Breast epithelium (tissue), 4 donors: Measurements from ENCODE around the gene CHL1. TPM values are rescaled to one million over a fixed set of nuclear protein-coding genes. Genes with fewer than 3 reads are reported as not detected.

Source experiments
- DNase-seq, 2 donors: peaks; one replicate each; pipeline ENCODE4 v3.0.0-alpha.2; 2019; ENCODE audit warnings: low spot score in 2 of 2
- H3K27ac ChIP-seq, 2 donors: fragments of 200-600 bp; sonication (generic) in 1 of 2; one replicate each; pipeline ENCODE4 v1.5.1; 2016 to 2019; ENCODE audit warnings: mild to moderate bottlenecking in 1 of 2
- H3K27me3 ChIP-seq, 2 donors: fragments of 200-600 bp; sonication (generic) in 1 of 2; one replicate each; pipeline versions ENCODE4 v1.5.1 to v1.6.0; 2017 to 2019; ENCODE audit warnings: control low read depth in 1 of 2, mild to moderate bottlenecking in 1 of 2
- H3K36me3 ChIP-seq: fragments of 200-600 bp; one replicate; pipeline ENCODE4 v1.5.1; 2019
- H3K4me1 ChIP-seq, 2 donors: fragments of 200-600 bp; sonication (generic); one replicate each; pipeline ENCODE4 v1.5.1; 2016 to 2019; ENCODE audit warnings: control low read depth in 1 of 2
- H3K4me3 ChIP-seq, 3 donors: fragments of 200-600 bp; sonication (generic); 1 replicate in 2 of 3; 2 replicates in 1 of 3; pipeline ENCODE4 v1.5.1; 2016 to 2019; ENCODE audit warnings: mild to moderate bottlenecking in 3 of 3, moderate library complexity in 2 of 3
- H3K9me3 ChIP-seq, 2 donors: fragments of 200-600 bp; sonication (generic) in 1 of 2; one replicate each; pipeline ENCODE4 v1.5.1; 2016 to 2019; ENCODE audit warnings: control low read depth in 1 of 2
- CTCF ChIP-seq, 3 donors: fragments of 450-650 bp; IDR thresholded peaks; one replicate each; pipeline ENCODE4 v1.5.1; 2016 to 2017; ENCODE audit warnings: antibody characterized with exemption in 3 of 3, mild to moderate bottlenecking in 3 of 3, moderate library complexity in 3 of 3
- POLR2A ChIP-seq: fragments of 450-650 bp; IDR thresholded peaks from one replicate; pipeline ENCODE4 v1.6.1; 2016; ENCODE audit warnings: antibody characterized with exemption, mild to moderate bottlenecking, moderate library complexity
- POLR2AphosphoS5 ChIP-seq, 3 donors: sonication (generic); formaldehyde crosslinking; IDR thresholded peaks; one replicate each; pipeline ENCODE4 v1.6.1; 2017; ENCODE audit warnings: antibody characterized with exemption in 3 of 3
- intact Hi-C: fragments of 100-400 bp; cut with DNase I; formaldehyde crosslinking; loops from one replicate; pipeline ENCODE4 v1.15.1; 2023; ENCODE audit warnings: low total_unique reads
- total RNA-seq, 3 donors: library from RNA; depleted of rRNA; stranded (reverse); fragments of >200 nt; gene quantifications; one replicate each; pipeline ENCODE4 v1.1.0, GENCODE V29; 2016

The CHL1 gene
- total RNA-seq, 3 donors from 2014 or later = 34.8 to 49.8 (median 40.3) TPM

- TF ChIP-seq CTCF (IDR thresholded peaks at IDR 0.05) = no peak
- intact Hi-C loops = no loop called here
- no peaks in the 10 kb centered on the region for H3K36me3 ChIP-seq
- H3K4me1 ChIP-seq = no peaks in the 10 kb centered on the region
- no peak overlapping the region for H3K4me3 ChIP-seq
- H3K27me3 ChIP-seq = no peaks in the 10 kb centered on the region
- DNase-seq = no peak
- H3K27ac ChIP-seq = no peak overlapping the region
- H3K9me3 ChIP-seq = no peaks in the 10 kb centered on the region
Measured at GRCh38 chr3:394775-395174, 198.2 kb downstream of the CHL1 start.

GRCh38 chr3:396293-396692, 199.7 kb downstream of the CHL1 start:
- Histone ChIP-seq H3K36me3 (no peaks in the 10 kb centered on the region), H3K4me3 (no peak overlapping the region), H3K27me3 (no peaks in the 10 kb centered on the region), H3K4me1 (no peaks in the 10 kb centered on the region), H3K9me3 (no peaks in the 10 kb centered on the region), H3K27ac (no peak overlapping the region)
- intact Hi-C loops = no loop called here
- no peak for DNase-seq
- TF ChIP-seq POLR2A (no peak), POLR2AphosphoS5 (IDR thresholded peaks at IDR 0.05) (no peak), CTCF (IDR thresholded peaks at IDR 0.05) (no peak)

- DNase-seq = no peak
- no peaks in the 10 kb centered on the region for H3K4me1 ChIP-seq
- TF ChIP-seq CTCF (IDR thresholded peaks at IDR 0.05) (no peak), POLR2A (no peak), POLR2AphosphoS5 (IDR thresholded peaks at IDR 0.05) (no peak)
Measured at GRCh38 chr3:399647-400046, 203.1 kb downstream of the CHL1 start.

GRCh38 chr3:403826-404225, 207.3 kb downstream of the CHL1 start:
- Histone ChIP-seq H3K27me3 (no peaks in the 10 kb centered on the region), H3K4me3 (no peak overlapping the region), H3K27ac (no peak overlapping the region), H3K4me1 (no peaks in the 10 kb centered on the region), H3K36me3 (no peaks in the 10 kb centered on the region), H3K9me3 (no peaks in the 10 kb centered on the region)
- intact Hi-C loops = no loop called here
- no peak for DNase-seq
- no peak for TF ChIP-seq CTCF (IDR thresholded peaks at IDR 0.05)

More at GRCh38 chr3:399647-400046, 203.1 kb downstream of the CHL1 start:
- intact Hi-C loops = no loop called here
- Histone ChIP-seq H3K36me3 (no peaks in the 10 kb centered on the region), H3K27ac (no peak overlapping the region), H3K4me3 (no peak overlapping the region), H3K9me3 (no peaks in the 10 kb centered on the region), H3K27me3 (no peaks in the 10 kb centered on the region)

GRCh38 chr3:409011-409410, 212.4 kb downstream of the CHL1 start:
- DNase-seq = no peak
- Histone ChIP-seq H3K4me1 (no peaks in the 10 kb centered on the region), H3K4me3 (no peak overlapping the region), H3K27me3 (no peaks in the 10 kb centered on the region), H3K36me3 (no peaks in the 10 kb centered on the region), H3K27ac (no peak overlapping the region), H3K9me3 (no peaks in the 10 kb centered on the region)
- intact Hi-C loops = no loop called here
- TF ChIP-seq POLR2A (no peak), POLR2AphosphoS5 (IDR thresholded peaks at IDR 0.05) (no peak), CTCF (IDR thresholded peaks at IDR 0.05) (no peak)
